NCI-H69 (cell line): ENCODE results near the gene UNC93B1.
A peak's percentile ranks its signal among the peaks of the same experiment; 100 is the strongest.
"Not testable (repeated sequence)": the region's sequence is repeated elsewhere in the genome, so short reads cannot be mapped to it uniquely, and the experiment has no call there.

Experiments used
- DNase-seq: peaks from one replicate; lab custom pipeline; 2025; lab: John Stamatoyannopoulos, UW

UNC93B1 gene

GRCh38 chr11:67991347-67992121, 12.4 kb downstream of the UNC93B1 start:
- DNase-seq: not testable (repeated sequence)

- DNase-seq: not testable (repeated sequence)
Measured at GRCh38 chr11:67990546-67991346, 13.2 kb downstream of the UNC93B1 start.

GRCh38 chr11:67985302-67985701, 18.6 kb downstream of the UNC93B1 start:
- DNase-seq: not testable (repeated sequence)

GRCh38 chr11:67983951-67984350, 19.9 kb downstream of the UNC93B1 start:
- peak; percentile 19 for DNase-seq

GRCh38 chr11:67982255-67982857, 21.5 kb downstream of the UNC93B1 start:
- not testable (repeated sequence) for DNase-seq

- DNase-seq: not testable (repeated sequence)
Measured at GRCh38 chr11:67981226-67981625, 22.7 kb downstream of the UNC93B1 start.

- not testable (repeated sequence) for DNase-seq
Measured at GRCh38 chr11:67978766-67979418, 25.0 kb downstream of the UNC93B1 start.

- DNase-seq: not testable (repeated sequence)
Measured at GRCh38 chr11:67974746-67975145, 29.2 kb downstream of the UNC93B1 start.

GRCh38 chr11:67965830-67966348, 38.0 kb downstream of the UNC93B1 start:
- DNase-seq: not testable (repeated sequence)

GRCh38 chr11:67964746-67965145, 39.2 kb downstream of the UNC93B1 start:
- DNase-seq: not testable (repeated sequence)

GRCh38 chr11:67963879-67964278, 40.0 kb downstream of the UNC93B1 start:
- not testable (repeated sequence) for DNase-seq

- DNase-seq: not testable (repeated sequence)
Measured at GRCh38 chr11:67963217-67963616, 40.7 kb downstream of the UNC93B1 start.

GRCh38 chr11:67956236-67956635, 47.7 kb downstream of the UNC93B1 start:
- DNase-seq: not testable (repeated sequence)

GRCh38 chr11:67955461-67956007, 48.4 kb downstream of the UNC93B1 start:
- DNase-seq: peak; percentile 70

- DNase-seq: not testable (repeated sequence)
Measured at GRCh38 chr11:67954971-67955370, 48.9 kb downstream of the UNC93B1 start.

GRCh38 chr11:67954251-67954650, 49.6 kb downstream of the UNC93B1 start:
- DNase-seq: not testable (repeated sequence)

- DNase-seq: not testable (repeated sequence)
Measured at GRCh38 chr11:67950705-67951104, 53.2 kb downstream of the UNC93B1 start.

- not testable (repeated sequence) for DNase-seq
Measured at GRCh38 chr11:67947785-67948184, 56.1 kb downstream of the UNC93B1 start.

- DNase-seq: not testable (repeated sequence)
Measured at GRCh38 chr11:67946403-67946802, 57.5 kb downstream of the UNC93B1 start.

GRCh38 chr11:67943406-67943805, 60.5 kb downstream of the UNC93B1 start:
- DNase-seq: not testable (repeated sequence)
